SK-N-SH (cell line): ENCODE data around the gene GMFB. TPM values are rescaled to one million over a fixed set of nuclear protein-coding genes. Genes with fewer than 3 reads are reported as not detected.

Experiments
- CTCF ChIA-PET: fragments of 300-600, 350-600 bp; formaldehyde crosslinking; extraction: SDS; loops from one replicate; lab custom pipeline; 2021; lab: Yijun Ruan, JAX
- POLR2A ChIA-PET: fragments of 350-600 bp; sonication (Branson Sonifier 250); formaldehyde crosslinking; extraction: SDS; loops from one replicate; lab custom pipeline; 2020; ENCODE audit warnings: antibody characterized with exemption, inconsistent platforms; lab: Yijun Ruan, JAX
- DNase-seq: peaks from one replicate; pipeline ENCODE4 v3.0.0; 2012
- H2AFZ ChIP-seq: fragments of 200-600 bp; sonication (generic); 2 replicates; pipeline ENCODE4 v1.8.1; 2016; ENCODE audit warnings: antibody characterized with exemption, mild to moderate bottlenecking, low read depth
- H3F3A ChIP-seq: fragments of 200-600 bp; sonication (generic); replicated peaks from 2 replicates; pipeline ENCODE3; 2016; ENCODE audit warnings: antibody characterized with exemption, mild to moderate bottlenecking; ENCODE audit not compliant: insufficient read depth
- H3K27ac ChIP-seq, 2 experiments: fragments of 200-500 bp in 1 of 2; fragments of 200-600 bp in 1 of 2; sonication (Bioruptor generic) in 1 of 2; sonication (generic), shearing (Covaris generic) in 1 of 2; 2 replicates each; pipeline versions ENCODE4 v1.5.1 to v1.6.1; 2014 to 2016; ENCODE audit warnings: low read depth in 2 of 2, inconsistent platforms in 1 of 2, low read length in 1 of 2, mild to moderate bottlenecking in 1 of 2, mixed read lengths in 1 of 2
- H3K27me3 ChIP-seq: fragments of 200-600 bp; sonication (generic), shearing (Covaris generic); 2 replicates; pipeline ENCODE4 v1.6.1; 2016; ENCODE audit warnings: mixed run types; ENCODE audit not compliant: insufficient read depth
- H3K36me3 ChIP-seq, 2 experiments: fragments of 200-500 bp in 1 of 2; fragments of 200-600 bp in 1 of 2; sonication (Bioruptor generic) in 1 of 2; sonication (generic) in 1 of 2; replicated peaks in 1 of 2; 2 replicates each; pipeline versions ENCODE3 to v1.5.1; 2014 to 2016; ENCODE audit warnings: low read length in 1 of 2, mild to moderate bottlenecking in 1 of 2; ENCODE audit not compliant: insufficient read depth in 2 of 2, control insufficient read depth in 1 of 2
- H3K4me1 ChIP-seq, 2 experiments: fragments of 200-500 bp in 1 of 2; fragments of 200-600 bp in 1 of 2; sonication (Bioruptor generic) in 1 of 2; sonication (generic), shearing (Covaris generic) in 1 of 2; 2 replicates each; pipeline versions ENCODE4 v1.5.1 to v1.6.1; 2014 to 2016; ENCODE audit warnings: low read depth in 1 of 2, low read length in 1 of 2, mixed run types in 1 of 2; ENCODE audit not compliant: insufficient read depth in 2 of 2, control insufficient read depth in 1 of 2
- H3K4me2 ChIP-seq: fragments of 200-600 bp; sonication (generic), shearing (Covaris generic); 2 replicates; pipeline ENCODE4 v1.6.1; 2017; ENCODE audit warnings: mixed run types
- H3K4me3 ChIP-seq, 2 experiments: fragments of 200-500 bp in 1 of 2; fragments of 200-600 bp in 1 of 2; sonication (Bioruptor generic) in 1 of 2; sonication (generic), shearing (Covaris generic) in 1 of 2; 2 replicates each; pipeline versions ENCODE4 v1.5.1 to v1.8.1; 2014 to 2016; ENCODE audit warnings: low read depth in 2 of 2, inconsistent platforms in 1 of 2, low read length in 1 of 2, mild to moderate bottlenecking in 1 of 2, mixed read lengths in 1 of 2, moderate library complexity in 1 of 2
- H3K79me2 ChIP-seq: fragments of 200-600 bp; sonication (generic); 2 replicates; pipeline ENCODE4 v1.8.1; 2017; ENCODE audit warnings: mild to moderate bottlenecking; ENCODE audit not compliant: insufficient read depth
- H3K9ac ChIP-seq: fragments of 200-600 bp; sonication (generic); 2 replicates; pipeline ENCODE4 v1.6.1; 2017; ENCODE audit warnings: mixed run types
- H3K9me2 ChIP-seq: fragments of 200-600 bp; sonication (generic); 2 replicates; pipeline ENCODE4 v1.6.1; 2017; ENCODE audit warnings: mixed run types
- H3K9me3 ChIP-seq: fragments of 200-600 bp; sonication (generic); 2 replicates; pipeline ENCODE4 v1.6.1; 2017; ENCODE audit warnings: mixed run types, mild to moderate bottlenecking, moderate library complexity
- H4K20me1 ChIP-seq: fragments of 200-600 bp; sonication (generic); 2 replicates; pipeline ENCODE4 v1.6.1; 2017; ENCODE audit warnings: mild to moderate bottlenecking, mixed run types; ENCODE audit not compliant: insufficient read depth
- ELF1 ChIP-seq: IDR thresholded peaks from 2 replicates; pipeline ENCODE4 v1.4.0; 2012
- EP300 ChIP-seq, 2 experiments: IDR thresholded peaks; 2 replicates each; pipeline versions ENCODE4 v1.4.0 to v1.6.1; 2012; ENCODE audit warnings: borderline replicate concordance in 1 of 2, low read depth in 1 of 2, low read length in 1 of 2
- FOSL2 ChIP-seq: IDR thresholded peaks from 2 replicates; pipeline ENCODE4 v1.4.0; 2012; ENCODE audit warnings: low read depth, mild to moderate bottlenecking, moderate library complexity, borderline replicate concordance
- FOXJ3 ChIP-seq: sonication (generic); formaldehyde crosslinking; IDR thresholded peaks from 2 replicates; pipeline ENCODE4 v1.5.1; 2020; ENCODE audit warnings: mild to moderate bottlenecking, missing genetic modification reagents
- GABPA ChIP-seq: IDR thresholded peaks from 2 replicates; pipeline ENCODE4 v1.4.0; 2012; ENCODE audit warnings: low read depth, mild to moderate bottlenecking
- GATA2 ChIP-seq: sonication (generic); formaldehyde crosslinking; IDR thresholded peaks from 2 replicates; pipeline ENCODE4 v1.5.0; 2020; ENCODE audit warnings: mild to moderate bottlenecking, missing genetic modification reagents
- JUND ChIP-seq: IDR thresholded peaks from 2 replicates; pipeline ENCODE4 v1.4.0; 2012
- MEF2A ChIP-seq: IDR thresholded peaks from 2 replicates; pipeline ENCODE4 v1.4.0; 2012; ENCODE audit warnings: low read depth, borderline replicate concordance
- NFIC ChIP-seq: IDR thresholded peaks from 2 replicates; pipeline ENCODE4 v1.4.0; 2012; ENCODE audit warnings: borderline replicate concordance
- PBX3 ChIP-seq: IDR thresholded peaks from 2 replicates; pipeline ENCODE4; 2012
- REST ChIP-seq: IDR thresholded peaks from 2 replicates; pipeline ENCODE4 v1.6.1; 2012; ENCODE audit warnings: mild to moderate bottlenecking, low read depth, low read length, moderate library complexity
- SIN3A ChIP-seq: IDR thresholded peaks from 2 replicates; pipeline ENCODE4 v1.6.1; 2012; ENCODE audit warnings: low read depth, mild to moderate bottlenecking, low read length, moderate library complexity, borderline replicate concordance
- SMC3 ChIP-seq: IDR thresholded peaks from 2 replicates; pipeline ENCODE4 v1.6.1; 2012; ENCODE audit warnings: low read depth, low read length, improper control_type of control experiment
- TCF12 ChIP-seq: IDR thresholded peaks from 2 replicates; pipeline ENCODE4 v1.4.0; 2012
- TEAD4 ChIP-seq: IDR thresholded peaks from 2 replicates; pipeline ENCODE4 v1.4.0; 2012; ENCODE audit warnings: mild to moderate bottlenecking, borderline replicate concordance; ENCODE audit not compliant: insufficient read depth
- USF1 ChIP-seq: IDR thresholded peaks from 2 replicates; pipeline ENCODE4 v1.4.0; 2012; ENCODE audit warnings: low read depth, borderline replicate concordance
- YY1 ChIP-seq: IDR thresholded peaks from 2 replicates; pipeline ENCODE4 v1.4.0; 2012; ENCODE audit warnings: low read depth, mild to moderate bottlenecking
- WGBS: methylation state at CpG from one replicate; pipeline ENCODE4 v1.1.6; 2017; ENCODE audit warnings: low lambda C conversion rate; 5-methylcytosine and 5-hydroxymethylcytosine counted together
- polyA plus RNA-seq, 3 experiments: library from polyadenylated mRNA; depleted of rRNA; stranded (reverse); fragments of >200 nt; gene quantifications; 2 replicates each; pipeline ENCODE4 v1.2.3, GENCODE V29; 2012

The GMFB gene
- polyA plus RNA-seq, 1 of the 3 experiments (the other 2 are of a cell fraction) = 9.4 TPM

- no peaks in the 10 kb centered on the region for H3K9me3 ChIP-seq
- H3K79me2 ChIP-seq = no peaks in the 10 kb centered on the region
- peak overlapping the region in 1 of 2 experiments; percentile 43; a peak in 1 of 4 replicates for H3K27ac ChIP-seq
- H3K9ac ChIP-seq = no peak overlapping the region
- POLR2A ChIA-PET = no interaction called here
- no peak for DNase-seq
- no peak overlapping the region for H2AFZ ChIP-seq
- no peaks in the 10 kb centered on the region for H3K36me3 ChIP-seq
- H3K4me3 ChIP-seq = no peak overlapping the region
- H3F3A ChIP-seq = no peaks in the 10 kb centered on the region
- no peaks in the 10 kb centered on the region for H3K27me3 ChIP-seq
- 63% methylated on average over 5 of the region's 5 CpGs for WGBS
- TF ChIP-seq PBX3 (no peak), EP300 (IDR thresholded peaks at IDR 0.05; ENCODE audit: borderline replicate concordance in 1 of 2, low read depth in 1 of 2, low read length in 1 of 2) (no peak), GATA2 (CRISPR knock-in tag) (no peak), NFIC (peak; percentile 44; the same call in 1 of the 2 replicates), USF1 (no peak), SIN3A (no peak), TCF12 (peak; percentile 14; the same call in 1 of the 2 replicates), ELF1 (no peak), TEAD4 (no peak), JUND (no peak), REST (no peak), SMC3 (no peak), YY1 (no peak), GABPA (no peak), FOSL2 (no peak), FOXJ3 (CRISPR knock-in tag) (no peak), MEF2A (no peak)
- no peak overlapping the region; the same call in 1 of the 2 replicates for H3K4me2 ChIP-seq
- CTCF ChIA-PET = interaction anchor here (1.8 kb wide), 1 partner anchor 11 kb away, joined by 4 read pairs; no protein-coding TSS in a partner anchor
- peaks cover 0 to 15% of the 10 kb centered on the region in 2 experiments; a peak in 2 of 4 replicates for H3K4me1 ChIP-seq
- H4K20me1 ChIP-seq = no peaks in the 10 kb centered on the region
- H3K9me2 ChIP-seq = no peaks in the 10 kb centered on the region
These were observed 42.6 kb downstream of the GMFB start for GRCh38 chr14:54446161-54446693.
